ENCODE results near the gene LAPTM4A.

LAPTM4A gene

DNA sequence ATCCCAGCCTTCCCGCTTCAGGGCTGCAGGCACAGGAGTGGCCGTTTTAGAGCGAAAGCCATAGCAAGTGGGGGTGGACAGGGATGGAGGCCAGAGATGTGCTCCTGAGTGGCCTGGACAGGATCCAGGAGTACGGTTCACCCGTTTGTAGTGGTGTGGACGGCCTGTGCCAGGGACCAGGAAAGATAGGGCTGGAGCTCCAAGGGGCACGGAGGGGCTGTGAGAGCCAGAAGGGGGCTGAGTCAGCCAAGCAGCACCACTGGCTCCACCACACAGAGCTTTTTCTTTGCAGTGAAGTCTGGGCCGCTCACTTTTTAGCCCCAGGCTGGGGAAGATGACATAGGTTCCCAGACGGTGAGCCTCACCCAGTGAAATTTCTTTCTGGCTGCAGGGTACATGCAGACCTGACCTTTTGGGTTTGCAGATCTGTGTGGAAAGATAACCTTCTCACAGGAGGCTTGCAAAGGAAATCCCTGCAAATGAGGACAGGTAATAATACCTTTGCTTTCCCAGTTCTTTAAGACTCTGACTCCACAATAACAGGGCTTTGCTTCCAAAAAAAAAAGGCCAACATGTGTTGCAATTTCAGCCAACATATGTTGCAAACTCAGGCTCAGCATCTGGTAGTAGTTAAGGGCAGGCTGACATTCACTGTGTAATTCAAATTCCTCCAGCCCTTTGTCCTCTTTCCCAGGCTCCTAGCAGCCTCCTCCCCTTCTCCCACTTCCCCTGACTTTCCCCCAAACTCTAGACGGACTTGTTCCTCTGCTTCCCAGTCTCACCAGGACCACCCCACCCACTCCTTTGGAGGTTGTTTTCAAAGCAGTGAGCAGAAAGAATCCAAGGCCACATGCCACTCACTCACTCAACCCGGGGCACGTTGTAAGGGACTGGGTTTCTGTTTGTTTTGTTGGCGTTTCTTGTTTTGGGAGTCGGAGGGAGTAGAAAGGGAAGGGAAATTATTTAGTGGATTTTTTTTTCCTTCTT lies 20.3 kb upstream of the LAPTM4A start:
- no peak overlapping the region for H3K4me3 ChIP-seq (ENCODE audit: low read depth, low read length, poor library complexity, severe bottlenecking)

DNA sequence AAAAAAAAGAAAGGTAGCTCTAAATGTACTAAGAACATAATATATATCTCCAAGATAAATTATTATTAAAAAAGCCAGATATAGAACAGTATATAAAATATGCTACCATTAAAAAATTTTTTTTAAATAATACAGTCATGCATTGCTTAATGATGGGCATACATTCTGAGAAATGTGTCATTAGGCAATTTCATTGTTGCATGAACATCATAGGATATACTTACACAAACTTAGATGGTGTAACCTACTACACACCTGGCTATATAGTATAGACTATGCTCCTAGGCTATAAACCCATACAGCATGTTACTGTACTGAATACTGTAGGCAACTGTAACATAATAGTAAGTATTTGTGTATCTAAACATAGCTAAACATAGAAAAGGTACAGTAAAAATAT lies 18.3 kb upstream of the LAPTM4A start:
- TF ChIP-seq, protein P1, sequence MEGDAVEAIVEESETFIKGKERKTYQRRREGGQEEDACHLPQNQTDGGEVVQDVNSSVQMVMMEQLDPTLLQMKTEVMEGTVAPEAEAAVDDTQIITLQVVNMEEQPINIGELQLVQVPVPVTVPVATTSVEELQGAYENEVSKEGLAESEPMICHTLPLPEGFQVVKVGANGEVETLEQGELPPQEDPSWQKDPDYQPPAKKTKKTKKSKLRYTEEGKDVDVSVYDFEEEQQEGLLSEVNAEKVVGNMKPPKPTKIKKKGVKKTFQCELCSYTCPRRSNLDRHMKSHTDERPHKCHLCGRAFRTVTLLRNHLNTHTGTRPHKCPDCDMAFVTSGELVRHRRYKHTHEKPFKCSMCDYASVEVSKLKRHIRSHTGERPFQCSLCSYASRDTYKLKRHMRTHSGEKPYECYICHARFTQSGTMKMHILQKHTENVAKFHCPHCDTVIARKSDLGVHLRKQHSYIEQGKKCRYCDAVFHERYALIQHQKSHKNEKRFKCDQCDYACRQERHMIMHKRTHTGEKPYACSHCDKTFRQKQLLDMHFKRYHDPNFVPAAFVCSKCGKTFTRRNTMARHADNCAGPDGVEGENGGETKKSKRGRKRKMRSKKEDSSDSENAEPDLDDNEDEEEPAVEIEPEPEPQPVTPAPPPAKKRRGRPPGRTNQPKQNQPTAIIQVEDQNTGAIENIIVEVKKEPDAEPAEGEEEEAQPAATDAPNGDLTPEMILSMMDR (IDR thresholded peaks at IDR 0.05; ENCODE audit: low read length): no peak
- no peak for TF ChIP-seq EZH2 (IDR thresholded peaks at IDR 0.05; ENCODE audit: borderline replicate concordance, low read length)
- no peaks in the 10 kb centered on the region for H3F3A ChIP-seq (ENCODE audit: insufficient read depth, low read length)
- H3K27me3 ChIP-seq (ENCODE audit: insufficient read depth, low read length): no peaks in the 10 kb centered on the region
- H3K9me2 ChIP-seq (ENCODE audit: low read depth, low read length): no peaks in the 10 kb centered on the region
- H3K27ac ChIP-seq (ENCODE audit: low read depth, low read length, poor library complexity, severe bottlenecking): no peak overlapping the region
- no peak overlapping the region for H2AFZ ChIP-seq (ENCODE audit: low read length)
- no peaks in the 10 kb centered on the region for H4K20me1 ChIP-seq (ENCODE audit: insufficient read depth, low read length)
- no peaks in the 10 kb centered on the region for H3K79me2 ChIP-seq (ENCODE audit: insufficient read depth, low read length)
- H3K4me3 ChIP-seq (ENCODE audit: low read depth, low read length, poor library complexity, severe bottlenecking): no peak overlapping the region
- no peaks in the 10 kb centered on the region for H3K9me3 ChIP-seq (ENCODE audit: low read length)
- no peaks in the 10 kb centered on the region for H3K4me1 ChIP-seq (ENCODE audit: insufficient read depth, low read length, severe bottlenecking)
- no peaks in the 10 kb centered on the region for H3K36me3 ChIP-seq (ENCODE audit: insufficient read depth, low read length)
- no peak overlapping the region for H3K9ac ChIP-seq (ENCODE audit: low read length)
- no peak overlapping the region for H3K4me2 ChIP-seq (ENCODE audit: low read length)

More for the DNA sequence above, 20.3 kb upstream of the LAPTM4A start:
- Histone ChIP-seq H3K4me1 (ENCODE audit: insufficient read depth, low read length, severe bottlenecking) (no peaks in the 10 kb centered on the region), H3K36me3 (ENCODE audit: insufficient read depth, low read length) (no peaks in the 10 kb centered on the region), H4K20me1 (ENCODE audit: insufficient read depth, low read length) (no peaks in the 10 kb centered on the region), H3K27me3 (ENCODE audit: insufficient read depth, low read length) (no peaks in the 10 kb centered on the region), H3K79me2 (ENCODE audit: insufficient read depth, low read length) (no peaks in the 10 kb centered on the region), H3K9me3 (ENCODE audit: low read length) (no peaks in the 10 kb centered on the region), H2AFZ (ENCODE audit: low read length) (no peak overlapping the region), H3K4me2 (ENCODE audit: low read length) (no peak overlapping the region), H3K27ac (ENCODE audit: low read depth, low read length, poor library complexity, severe bottlenecking) (no peak overlapping the region), H3K9me2 (ENCODE audit: low read depth, low read length) (no peaks in the 10 kb centered on the region), H3K9ac (ENCODE audit: low read length) (no peak overlapping the region), H3F3A (ENCODE audit: insufficient read depth, low read length) (no peaks in the 10 kb centered on the region)
- TF ChIP-seq, protein P1 (IDR thresholded peaks at IDR 0.05; ENCODE audit: low read length): no peak
- no peak for TF ChIP-seq EZH2 (IDR thresholded peaks at IDR 0.05; ENCODE audit: borderline replicate concordance, low read length)

DNA sequence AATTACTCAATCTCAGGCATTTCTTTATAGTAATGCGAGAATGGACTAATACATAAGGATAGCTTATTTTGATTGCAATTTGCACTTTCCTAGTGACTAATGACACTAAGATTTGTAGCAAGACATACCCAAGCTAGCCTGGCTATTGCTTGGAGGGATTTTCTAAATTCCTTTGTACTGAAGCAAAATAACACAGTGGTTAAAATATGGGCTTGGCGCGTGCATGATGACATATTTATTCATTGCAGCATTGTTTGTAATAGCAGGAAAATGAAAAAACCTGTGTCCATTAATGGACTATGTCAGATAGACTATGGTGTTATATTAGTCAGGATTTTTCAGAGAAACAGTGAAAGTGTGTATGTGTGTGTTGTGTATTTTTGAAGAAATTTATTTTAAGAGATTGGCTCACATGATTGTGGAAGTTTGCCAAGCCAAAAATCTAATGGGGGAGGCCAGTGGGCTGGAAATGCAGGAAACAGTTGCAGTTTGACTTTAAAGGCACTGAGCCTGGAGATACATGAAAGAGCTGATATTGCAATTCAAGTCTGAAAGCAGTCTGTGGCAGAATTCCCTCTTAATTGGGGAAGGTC lies 16.7 kb upstream of the LAPTM4A start:
- H3K9me3 ChIP-seq (ENCODE audit: low read length): no peaks in the 10 kb centered on the region
- H3K27me3 ChIP-seq (ENCODE audit: insufficient read depth, low read length): no peaks in the 10 kb centered on the region
- TF ChIP-seq, protein P1 (IDR thresholded peaks at IDR 0.05; ENCODE audit: low read length): no peak
- TF ChIP-seq EZH2 (IDR thresholded peaks at IDR 0.05; ENCODE audit: borderline replicate concordance, low read length): no peak
- H2AFZ ChIP-seq (ENCODE audit: low read length): no peak overlapping the region
- H3K27ac ChIP-seq (ENCODE audit: low read depth, low read length, poor library complexity, severe bottlenecking): no peak overlapping the region
- H3K4me2 ChIP-seq (ENCODE audit: low read length): no peak overlapping the region
- H3K9me2 ChIP-seq (ENCODE audit: low read depth, low read length): no peaks in the 10 kb centered on the region
- H3F3A ChIP-seq (ENCODE audit: insufficient read depth, low read length): no peaks in the 10 kb centered on the region
- no peak overlapping the region for H3K9ac ChIP-seq (ENCODE audit: low read length)
- H3K79me2 ChIP-seq (ENCODE audit: insufficient read depth, low read length): no peaks in the 10 kb centered on the region
- H3K4me1 ChIP-seq (ENCODE audit: insufficient read depth, low read length, severe bottlenecking): no peaks in the 10 kb centered on the region
- no peak overlapping the region for H3K4me3 ChIP-seq (ENCODE audit: low read depth, low read length, poor library complexity, severe bottlenecking)
- no peaks in the 10 kb centered on the region for H4K20me1 ChIP-seq (ENCODE audit: insufficient read depth, low read length)
- H3K36me3 ChIP-seq (ENCODE audit: insufficient read depth, low read length): no peaks in the 10 kb centered on the region; the same call in 1 of the 2 replicates
